HCT116 (cell line): ENCODE data around the gene ACVR1.

ENCODE experiments used
- EZH2 ChIP-seq: fragments of 200-600 bp; sonication (generic); IDR thresholded peaks from 2 replicates; pipeline ENCODE4 v1.6.1; 2017; ENCODE audit warnings: antibody characterized with exemption, mixed run types
- POLR2AphosphoS5 ChIP-seq: IDR thresholded peaks from 2 replicates; pipeline ENCODE4 v1.6.1; 2011; ENCODE audit warnings: mild to moderate bottlenecking, low read depth, low read length, moderate library complexity
- TF ChIP-seq, protein P1 (sequence below), 3 experiments: fragments of 200-600 bp in 1 of 3; sonication (generic) in 1 of 3; IDR thresholded peaks in 2 of 3; conservative IDR thresholded peaks in 1 of 3; 2 replicates each; pipeline ENCODE4 v1.5.1; 2012 to 2017; ENCODE audit warnings: low read depth in 2 of 3, low read length in 2 of 3, antibody characterized with exemption in 1 of 3, borderline replicate concordance in 1 of 3, control low read depth in 1 of 3, mild to moderate bottlenecking in 1 of 3, mixed read lengths in 1 of 3, mixed run types in 1 of 3, moderate library complexity in 1 of 3; ENCODE audit not compliant: insufficient read depth in 1 of 3

DNA sequence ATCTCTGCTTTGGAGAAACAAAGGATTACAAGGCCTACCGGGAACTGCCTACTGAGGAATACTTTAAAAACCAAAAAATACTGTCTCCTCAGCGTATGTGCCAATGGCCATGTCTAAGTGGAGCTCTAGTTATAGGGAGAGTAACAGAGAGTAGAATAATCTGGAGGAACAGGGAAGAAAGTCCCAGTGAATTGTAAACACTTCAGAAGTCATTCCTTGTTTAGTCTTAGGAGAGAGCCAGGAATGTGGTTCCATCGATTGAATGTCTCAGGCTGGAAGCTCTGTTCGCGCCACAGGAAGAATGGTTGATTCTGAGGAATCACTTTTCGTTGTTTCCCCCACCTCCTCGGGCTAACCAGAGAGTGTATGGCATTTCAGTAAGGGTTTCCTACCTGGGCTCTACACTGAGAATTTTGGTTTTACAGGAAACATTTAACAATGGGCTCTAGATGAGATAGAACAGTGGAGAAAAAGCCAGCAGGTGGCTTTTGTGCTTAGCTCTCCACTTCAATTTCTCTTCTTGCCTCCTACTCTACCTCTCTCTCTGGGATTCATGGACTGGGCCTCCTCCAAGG, 88.7 kb downstream of the ACVR1 start:
- TF ChIP-seq, protein P1, sequence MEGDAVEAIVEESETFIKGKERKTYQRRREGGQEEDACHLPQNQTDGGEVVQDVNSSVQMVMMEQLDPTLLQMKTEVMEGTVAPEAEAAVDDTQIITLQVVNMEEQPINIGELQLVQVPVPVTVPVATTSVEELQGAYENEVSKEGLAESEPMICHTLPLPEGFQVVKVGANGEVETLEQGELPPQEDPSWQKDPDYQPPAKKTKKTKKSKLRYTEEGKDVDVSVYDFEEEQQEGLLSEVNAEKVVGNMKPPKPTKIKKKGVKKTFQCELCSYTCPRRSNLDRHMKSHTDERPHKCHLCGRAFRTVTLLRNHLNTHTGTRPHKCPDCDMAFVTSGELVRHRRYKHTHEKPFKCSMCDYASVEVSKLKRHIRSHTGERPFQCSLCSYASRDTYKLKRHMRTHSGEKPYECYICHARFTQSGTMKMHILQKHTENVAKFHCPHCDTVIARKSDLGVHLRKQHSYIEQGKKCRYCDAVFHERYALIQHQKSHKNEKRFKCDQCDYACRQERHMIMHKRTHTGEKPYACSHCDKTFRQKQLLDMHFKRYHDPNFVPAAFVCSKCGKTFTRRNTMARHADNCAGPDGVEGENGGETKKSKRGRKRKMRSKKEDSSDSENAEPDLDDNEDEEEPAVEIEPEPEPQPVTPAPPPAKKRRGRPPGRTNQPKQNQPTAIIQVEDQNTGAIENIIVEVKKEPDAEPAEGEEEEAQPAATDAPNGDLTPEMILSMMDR (IDR thresholded peaks at IDR 0.05 in 2 of 3, conservative IDR thresholded peaks at IDR 0.05 in 1 of 3; ENCODE audit: borderline replicate concordance in 1 of 3, insufficient read depth in 1 of 3, low read depth in 2 of 3, low read length in 2 of 3) = no peak
- TF ChIP-seq POLR2AphosphoS5 (no peak), EZH2 (no peak)
